NCI-H345 treated with DMSO at 0.1 percent for 48 hours (cell line): ENCODE data around the gene PLCB1.
"Not testable (repeated sequence)": the region's sequence is repeated elsewhere in the genome, so short reads cannot be mapped to it uniquely, and the experiment has no call there.

Experiments
- DNase-seq: peaks from one replicate; lab custom pipeline; 2025; ENCODE audit not compliant: unreplicated experiment; lab: John Stamatoyannopoulos, UW

Gene PLCB1

DNA sequence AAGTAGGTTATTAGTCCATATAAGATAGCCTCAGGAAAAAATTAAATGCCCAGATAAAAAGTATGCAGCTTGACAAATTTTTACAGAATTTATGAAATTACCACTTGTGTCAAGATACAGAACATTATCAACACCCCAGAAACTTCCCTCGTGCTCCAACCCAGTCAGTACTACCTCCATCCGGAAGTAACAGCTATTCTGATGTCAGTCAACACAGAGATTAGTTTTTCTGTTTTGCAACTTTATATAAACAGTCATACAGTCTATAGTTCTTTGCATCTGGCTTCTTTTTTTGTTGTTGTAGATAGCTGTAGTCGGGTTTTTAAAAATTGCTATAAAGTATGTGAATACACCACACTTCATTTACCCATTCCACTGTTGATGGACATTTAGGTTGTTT, 721.1 kb downstream of the PLCB1 start:
- DNase-seq, result not testable (repeated sequence)

GRCh38 chr20:8853805-8854338, 721.8 kb downstream of the PLCB1 start:
- peak; percentile 72 for DNase-seq

DNA sequence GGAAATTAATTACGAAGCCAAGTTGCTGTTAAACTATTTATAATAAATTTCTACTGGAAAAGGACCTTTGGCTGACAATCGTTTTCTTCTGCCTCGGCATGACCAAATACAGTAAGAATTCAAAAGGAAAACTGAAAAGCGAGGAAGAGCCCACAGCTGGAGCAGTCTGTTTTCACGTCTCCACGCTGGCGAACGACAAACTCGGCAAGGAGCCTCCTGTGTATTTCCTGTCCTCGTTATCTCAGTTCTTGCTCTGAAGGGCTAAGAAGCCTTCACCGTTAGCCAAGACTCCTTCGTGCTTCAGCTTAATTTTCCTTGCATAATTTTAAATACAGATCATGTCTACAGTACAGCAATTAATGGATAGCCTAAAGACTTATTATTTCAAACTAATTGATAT, 722.5 kb downstream of the PLCB1 start:
- DNase-seq, result no peak

- DNase-seq, result no peak
Measured at GRCh38 chr20:8855315-8855714, 723.2 kb downstream of the PLCB1 start.

DNA sequence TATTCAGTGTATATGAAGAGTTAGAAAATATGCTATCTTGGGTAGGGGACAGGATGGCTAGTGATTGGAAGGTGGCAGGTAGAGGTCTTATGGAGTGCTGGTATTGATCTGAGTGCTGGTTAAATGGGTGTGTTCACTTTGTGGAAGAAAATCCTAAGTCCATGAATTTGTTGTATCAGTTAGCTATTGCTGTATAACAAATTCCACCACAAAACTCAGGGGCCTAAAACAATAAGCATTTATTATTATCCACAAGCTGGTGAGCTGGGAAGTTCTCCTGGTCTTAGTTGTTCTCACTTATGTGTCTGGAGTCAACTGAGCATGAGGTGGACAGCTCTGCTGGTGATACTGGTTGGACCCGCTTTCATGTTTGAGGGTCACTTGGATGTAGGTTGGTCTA, 724.6 kb downstream of the PLCB1 start:
- no peak for DNase-seq

GRCh38 chr20:8858181-8858787, 726.2 kb downstream of the PLCB1 start:
- no peak for DNase-seq

DNA sequence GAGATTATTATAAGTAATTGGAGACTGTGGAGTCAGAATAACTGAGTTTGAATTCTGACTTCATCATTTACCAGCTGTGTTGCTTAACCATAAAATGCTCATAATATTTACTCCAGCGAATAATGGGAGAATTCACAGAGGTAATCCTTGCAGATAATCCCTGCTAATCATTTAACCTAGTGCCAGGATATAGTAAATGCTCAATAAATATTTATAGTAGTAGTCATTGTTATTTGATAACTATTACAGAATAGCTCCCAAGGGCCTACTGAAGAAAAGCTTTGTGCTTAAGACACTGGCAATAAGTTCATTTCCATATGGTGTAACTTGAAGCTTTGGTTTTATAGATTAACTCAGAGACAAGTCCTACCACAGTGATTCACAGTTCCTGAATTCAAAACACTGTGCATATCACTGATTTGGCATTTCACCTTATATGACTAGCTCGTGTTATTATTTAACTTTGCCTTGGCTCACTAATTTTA, 728.0 kb downstream of the PLCB1 start:
- no peak for DNase-seq

DNA sequence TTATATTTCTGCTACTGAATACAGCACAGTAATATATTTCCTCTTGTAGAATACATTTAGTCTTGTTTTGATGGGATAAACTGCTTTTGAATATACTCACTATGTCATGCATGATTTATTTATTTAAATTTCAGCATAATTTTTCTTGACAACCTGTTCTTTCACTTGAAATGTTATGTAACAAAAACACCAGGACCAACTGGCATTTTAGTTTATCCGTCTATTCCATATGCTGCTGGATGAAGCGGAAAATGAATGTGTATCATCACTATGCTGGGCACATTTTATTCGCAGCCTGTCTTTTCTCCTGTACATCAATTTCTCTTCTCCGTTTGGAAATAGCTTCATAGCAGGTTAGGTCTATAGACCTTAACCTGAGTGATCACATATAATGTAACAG, 730.0 kb downstream of the PLCB1 start:
- no peak for DNase-seq

- no peak for DNase-seq
Measured at GRCh38 chr20:8865636-8866035, 733.6 kb downstream of the PLCB1 start.

GRCh38 chr20:8867038-8867740, 735.1 kb downstream of the PLCB1 start:
- no peak for DNase-seq

DNA sequence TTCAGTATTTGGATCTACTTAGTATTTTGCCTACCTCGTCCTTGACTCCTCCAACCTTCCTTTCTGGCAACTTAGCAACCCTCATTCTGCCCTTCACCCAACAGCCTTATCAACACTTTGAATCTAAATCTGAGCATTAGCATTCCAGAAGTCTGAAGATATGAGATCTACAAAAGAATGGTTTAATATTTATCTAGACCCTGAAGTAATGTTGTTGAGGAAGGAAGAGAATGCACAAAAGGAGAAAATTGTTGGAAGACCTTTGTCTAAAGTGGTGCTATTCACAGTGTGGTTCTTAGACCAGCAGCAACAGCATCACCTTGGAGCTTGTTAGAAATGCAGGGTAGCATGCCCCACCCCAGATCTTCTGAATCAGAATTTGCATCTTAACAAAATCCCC, 738.6 kb downstream of the PLCB1 start:
- DNase-seq, result no peak

GRCh38 chr20:8874437-8874836, 742.4 kb downstream of the PLCB1 start:
- DNase-seq, result no peak

GRCh38 chr20:8875586-8875985, 743.5 kb downstream of the PLCB1 start:
- no peak for DNase-seq

GRCh38 chr20:8876366-8876765, 744.3 kb downstream of the PLCB1 start:
- DNase-seq, result no peak

- no peak for DNase-seq
Measured at GRCh38 chr20:8877294-8877693, 745.2 kb downstream of the PLCB1 start.

DNA sequence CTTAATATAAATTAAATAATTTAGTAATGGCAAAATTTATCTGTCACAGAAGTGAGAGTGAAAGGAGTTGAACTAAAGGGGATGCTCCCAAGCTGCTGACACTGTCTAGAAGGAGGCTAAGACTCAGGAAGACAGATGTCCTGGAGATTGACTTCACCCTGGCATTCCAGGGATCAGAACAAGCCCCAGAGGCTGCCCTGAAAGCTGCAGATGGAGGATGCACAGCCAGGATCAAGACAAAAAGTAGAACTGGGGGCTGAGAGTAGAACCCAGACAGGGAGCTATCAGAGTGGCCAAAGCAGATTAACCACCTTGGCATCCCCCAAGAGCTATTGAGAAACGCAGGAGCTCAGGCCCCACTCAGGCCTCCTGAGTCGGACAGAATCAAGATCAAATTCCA, 747.6 kb downstream of the PLCB1 start:
- DNase-seq, result no peak

DNA sequence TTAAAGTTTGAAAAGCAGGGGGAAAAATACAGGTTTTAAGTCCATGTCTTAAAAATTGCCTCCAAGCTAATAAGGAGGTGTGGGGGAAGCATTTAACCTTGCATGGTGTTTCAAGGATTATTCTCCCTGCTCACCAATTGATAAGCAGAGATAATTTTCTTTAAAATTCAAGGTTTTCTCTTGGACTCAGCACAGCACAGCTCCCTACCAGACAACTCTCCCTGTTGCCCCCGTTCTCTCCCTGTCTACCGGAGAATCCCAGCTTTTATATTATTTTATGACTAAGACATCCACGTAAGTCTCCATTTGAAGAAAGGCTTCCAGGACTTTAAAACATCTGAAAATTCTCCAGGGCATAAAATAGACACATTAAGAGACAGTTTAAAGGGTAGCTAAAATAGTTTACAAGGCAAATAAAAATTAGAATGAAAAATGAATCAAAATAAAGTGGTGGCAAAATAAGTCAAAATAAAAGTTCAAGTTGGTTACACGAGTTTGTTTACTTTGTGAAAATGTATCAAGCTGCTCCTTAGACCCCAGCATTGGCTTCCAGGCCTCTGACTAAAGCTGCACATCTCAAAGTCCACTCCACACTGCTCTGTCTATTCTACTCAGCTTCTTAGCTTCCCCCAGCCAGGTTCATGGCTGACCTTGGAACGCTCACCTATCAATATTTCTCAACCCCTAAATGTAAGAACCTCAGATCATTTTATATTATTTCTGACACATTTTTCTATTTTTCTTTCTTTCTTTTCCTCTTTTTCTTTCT, 748.2 kb downstream of the PLCB1 start:
- no peak for DNase-seq

DNA sequence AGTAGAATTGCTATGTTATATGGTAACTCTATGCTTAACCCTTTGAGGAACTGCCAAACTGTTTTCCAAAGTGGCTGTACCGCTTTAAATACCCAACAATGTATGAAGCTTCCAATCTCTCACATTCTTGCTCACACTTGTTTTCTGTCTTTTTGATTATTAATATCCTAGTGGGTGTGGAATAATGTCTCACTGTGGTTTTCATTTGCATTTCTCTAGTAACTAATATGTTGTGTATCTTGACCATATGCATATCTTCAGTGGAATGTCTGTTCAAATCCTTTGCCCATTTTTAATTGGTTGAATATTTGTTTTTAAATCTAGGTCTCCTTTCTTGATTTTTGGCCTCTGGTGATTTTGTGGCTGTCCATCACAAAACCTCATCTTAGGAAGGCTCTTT, 759.0 kb downstream of the PLCB1 start:
- DNase-seq, result no peak

- DNase-seq, result no peak
Measured at GRCh38 chr20:8895472-8895871, 763.4 kb downstream of the PLCB1 start.

GRCh38 chr20:8898823-8899222, 766.8 kb downstream of the PLCB1 start:
- DNase-seq, result no peak

DNA sequence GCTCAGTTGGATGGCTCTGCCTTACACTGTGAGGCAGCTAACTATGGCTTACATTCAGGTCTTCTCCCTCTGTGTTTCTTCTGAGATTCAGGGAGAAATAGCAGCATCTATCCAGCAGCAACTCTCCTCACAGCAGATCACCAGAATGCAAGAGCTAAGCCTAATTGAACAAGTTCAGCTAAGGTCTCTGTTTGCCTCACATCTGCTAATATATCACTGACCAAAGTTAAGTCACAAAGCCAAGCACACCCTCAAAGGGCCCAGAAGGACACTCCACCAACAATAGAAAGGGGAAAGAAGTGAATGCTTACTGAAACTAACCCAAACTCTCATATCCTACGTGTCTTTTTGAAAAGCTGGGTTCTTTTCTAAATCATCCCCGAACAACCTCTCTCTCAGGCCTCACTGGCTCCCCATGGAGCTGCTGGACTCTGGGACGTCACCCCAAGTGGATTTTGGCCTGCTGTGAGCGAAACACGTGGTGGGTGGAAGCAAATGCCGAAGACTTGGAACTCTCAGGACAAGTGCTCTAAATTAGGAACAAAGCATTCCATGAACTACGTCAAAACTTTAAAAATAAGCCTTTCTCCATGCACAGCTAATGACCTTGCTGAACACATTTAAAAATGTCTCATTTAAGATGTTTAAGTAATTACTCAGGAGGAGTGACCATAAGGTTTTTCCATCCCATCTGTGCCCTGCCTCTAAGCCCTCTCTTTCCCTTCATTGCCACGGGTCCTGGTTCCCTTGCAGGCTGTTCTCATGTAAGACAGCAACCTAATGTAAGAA, 769.4 kb downstream of the PLCB1 start:
- DNase-seq, result no peak
